Measurements from ENCODE around the gene XCR1. TPM values are rescaled to one million over a fixed set of nuclear protein-coding genes. Genes with fewer than 3 reads are reported as not detected.

The XCR1 gene
- total and polyA plus RNA-seq, 2 of the 8 experiments (the other 6 are each of a cell fraction or from before 2014, with no cell fraction given): 0.53 TPM; not detected in 1

- no peak for TF ChIP-seq NANOG (IDR thresholded peaks at IDR 0.05; ENCODE audit: insufficient read depth, low read depth, low read length, poor library complexity, severe bottlenecking)
- TF ChIP-seq CREB1 (IDR thresholded peaks at IDR 0.05): no peak
Observed at GRCh38 chr3:45969953-45970352, 57.3 kb downstream of the XCR1 start (continued).

All from H1 (cell line).